Neural progenitor cell (in vitro differentiated cells): ENCODE measurements around the gene SCP2D1. TPM values are rescaled to one million over a fixed set of nuclear protein-coding genes. Genes with fewer than 3 reads are reported as not detected.

Source experiments
- DNase-seq: peaks from one replicate; pipeline ENCODE4 v3.0.0-alpha.2; 2016; ENCODE audit warnings: low spot score
- H2AFZ ChIP-seq: fragments of 200-600 bp; sonication (generic); replicated peaks from 2 replicates; pipeline ENCODE4 v1.6.1; 2016; ENCODE audit warnings: antibody characterized with exemption
- H3F3A ChIP-seq: fragments of 200-600 bp; sonication (generic); 2 replicates; pipeline ENCODE4 v1.6.1; 2016; ENCODE audit warnings: antibody characterized with exemption, low read depth
- H3K27ac ChIP-seq: fragments of 200-600 bp; sonication (generic); 2 replicates; pipeline ENCODE4 v1.5.1; 2016; ENCODE audit warnings: mild to moderate bottlenecking
- H3K27me3 ChIP-seq: fragments of 200-600 bp; sonication (generic); 2 replicates; pipeline ENCODE4 v1.6.1; 2016; ENCODE audit warnings: mild to moderate bottlenecking, moderate library complexity
- H3K36me3 ChIP-seq: fragments of 200-600 bp; sonication (generic); 2 replicates; pipeline ENCODE4 v1.5.1; 2016
- H3K4me1 ChIP-seq: fragments of 200-600 bp; sonication (generic); 2 replicates; pipeline ENCODE4 v1.6.1; 2016; ENCODE audit warnings: mixed run types
- H3K4me2 ChIP-seq: fragments of 200-600 bp; sonication (generic); 2 replicates; pipeline ENCODE4 v1.6.1; 2016
- H3K4me3 ChIP-seq: fragments of 200-600 bp; sonication (generic); 2 replicates; pipeline ENCODE4 v1.5.1; 2016
- H3K79me2 ChIP-seq: fragments of 200-600 bp; sonication (generic); 2 replicates; pipeline ENCODE4 v1.6.1; 2016; ENCODE audit warnings: low read depth
- H3K9ac ChIP-seq: fragments of 200-600 bp; sonication (generic); 2 replicates; pipeline ENCODE4 v1.6.1; 2016
- H3K9me3 ChIP-seq: fragments of 200-600 bp; sonication (generic); 2 replicates; pipeline ENCODE4 v1.5.1; 2016; ENCODE audit warnings: low read depth
- H4K20me1 ChIP-seq: fragments of 200-600 bp; sonication (generic); 2 replicates; pipeline ENCODE4 v1.6.1; 2016; ENCODE audit warnings: low read depth
- H3K27ac Mint-ChIP-seq: 3 replicates; pipeline ENCODE4 v1.8.0; 2021; ENCODE audit warnings: mixed read lengths
- H3K27me3 Mint-ChIP-seq: 2 replicates; pipeline ENCODE4 v1.8.0; 2022; ENCODE audit warnings: low read depth, mild to moderate bottlenecking, inconsistent platforms, moderate library complexity, mixed read lengths; ENCODE audit not compliant: insufficient read depth
- H3K36me3 Mint-ChIP-seq: 3 replicates; pipeline ENCODE4 v1.8.0; 2021; ENCODE audit warnings: mixed read lengths
- H3K4me1 Mint-ChIP-seq: 3 replicates; pipeline ENCODE4 v1.8.0; 2021; ENCODE audit warnings: mixed read lengths
- H3K4me3 Mint-ChIP-seq: 3 replicates; pipeline ENCODE4 v1.8.0; 2021; ENCODE audit warnings: mild to moderate bottlenecking, moderate library complexity, mixed read lengths
- H3K9me3 Mint-ChIP-seq: 3 replicates; pipeline ENCODE4 v1.8.0; 2020; ENCODE audit warnings: mixed read lengths
- EZH2 ChIP-seq: fragments of 200-600 bp; sonication (generic); IDR thresholded peaks from 2 replicates; pipeline ENCODE4 v1.6.1; 2017; ENCODE audit warnings: antibody characterized with exemption, mild to moderate bottlenecking, moderate library complexity
- EZH2phosphoT487 ChIP-seq: fragments of 200-600 bp; sonication (generic); IDR thresholded peaks from 2 replicates; pipeline ENCODE4 v1.6.1; 2017; ENCODE audit warnings: antibody characterized with exemption
- total RNA-seq: library from RNA; depleted of rRNA; stranded (reverse); fragments of >200 nt; gene quantifications from 2 replicates; pipeline ENCODE4 v1.2.3, GENCODE V29; 2015; ENCODE audit warnings: low replicate concordance
- TF ChIP-seq, protein P1 (sequence below): fragments of 200-600 bp; sonication (generic); IDR thresholded peaks from 2 replicates; pipeline ENCODE4 v1.5.1; 2017; ENCODE audit warnings: antibody characterized with exemption, mild to moderate bottlenecking

Gene SCP2D1
- total RNA-seq, 1 donor from 2014 or later: not detected

- Histone ChIP-seq H3K4me3 (no peak overlapping the region), H3K27me3 (no peaks in the 10 kb centered on the region), H3K9me3 (no peaks in the 10 kb centered on the region), H3K4me2 (no peak overlapping the region), H3K9ac (no peak overlapping the region), H3K79me2 (no peaks in the 10 kb centered on the region), H3K27ac (no peak overlapping the region), H3K36me3 (no peaks in the 10 kb centered on the region), H2AFZ (no peak overlapping the region), H4K20me1 (no peaks in the 10 kb centered on the region), H3K4me1 (no peaks in the 10 kb centered on the region), H3F3A (no peaks in the 10 kb centered on the region)
- DNase-seq: no peak
- Mint-ChIP-seq H3K9me3 (no peaks in the 10 kb centered on the region), H3K4me1 (no peaks in the 10 kb centered on the region), H3K27ac (no peak overlapping the region), H3K36me3 (no peaks in the 10 kb centered on the region), H3K4me3 (no peak overlapping the region), H3K27me3 (no peaks in the 10 kb centered on the region)
- TF ChIP-seq, protein P1, sequence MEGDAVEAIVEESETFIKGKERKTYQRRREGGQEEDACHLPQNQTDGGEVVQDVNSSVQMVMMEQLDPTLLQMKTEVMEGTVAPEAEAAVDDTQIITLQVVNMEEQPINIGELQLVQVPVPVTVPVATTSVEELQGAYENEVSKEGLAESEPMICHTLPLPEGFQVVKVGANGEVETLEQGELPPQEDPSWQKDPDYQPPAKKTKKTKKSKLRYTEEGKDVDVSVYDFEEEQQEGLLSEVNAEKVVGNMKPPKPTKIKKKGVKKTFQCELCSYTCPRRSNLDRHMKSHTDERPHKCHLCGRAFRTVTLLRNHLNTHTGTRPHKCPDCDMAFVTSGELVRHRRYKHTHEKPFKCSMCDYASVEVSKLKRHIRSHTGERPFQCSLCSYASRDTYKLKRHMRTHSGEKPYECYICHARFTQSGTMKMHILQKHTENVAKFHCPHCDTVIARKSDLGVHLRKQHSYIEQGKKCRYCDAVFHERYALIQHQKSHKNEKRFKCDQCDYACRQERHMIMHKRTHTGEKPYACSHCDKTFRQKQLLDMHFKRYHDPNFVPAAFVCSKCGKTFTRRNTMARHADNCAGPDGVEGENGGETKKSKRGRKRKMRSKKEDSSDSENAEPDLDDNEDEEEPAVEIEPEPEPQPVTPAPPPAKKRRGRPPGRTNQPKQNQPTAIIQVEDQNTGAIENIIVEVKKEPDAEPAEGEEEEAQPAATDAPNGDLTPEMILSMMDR: no peak
Measured at GRCh38 chr20:18811186-18811585, 2.4 kb upstream of the SCP2D1 start.

DNA sequence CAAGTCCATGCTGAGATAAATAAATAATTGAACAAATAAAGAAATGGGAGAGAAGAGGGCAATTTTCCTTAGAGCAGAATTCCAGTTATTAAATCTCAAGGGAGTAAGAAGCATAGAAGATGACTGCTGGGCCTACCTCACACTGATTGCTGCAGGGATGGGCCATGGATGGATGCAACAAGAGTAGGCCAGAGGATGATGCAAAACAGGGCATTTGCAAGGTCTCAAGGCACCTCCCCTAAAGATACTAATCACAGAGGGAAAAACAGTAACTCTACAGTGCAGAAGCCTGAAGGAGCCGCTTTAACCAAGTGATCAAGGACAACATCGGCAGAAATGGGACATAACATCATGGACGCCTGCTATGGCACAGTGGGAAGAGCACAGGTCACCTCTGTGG is 1.7 kb upstream of the SCP2D1 start:
- H3K4me3 ChIP-seq: no peak overlapping the region
- no peaks in the 10 kb centered on the region for H3K9me3 ChIP-seq
- H3K79me2 ChIP-seq: no peaks in the 10 kb centered on the region
- H3K27me3 ChIP-seq: no peaks in the 10 kb centered on the region
- no peak overlapping the region for H3K4me2 ChIP-seq
- H3K9ac ChIP-seq: no peak overlapping the region
- Mint-ChIP-seq H3K9me3 (no peaks in the 10 kb centered on the region), H3K27ac (no peak overlapping the region), H3K27me3 (no peaks in the 10 kb centered on the region), H3K4me3 (no peak overlapping the region), H3K4me1 (no peaks in the 10 kb centered on the region), H3K36me3 (no peaks in the 10 kb centered on the region)
- no peaks in the 10 kb centered on the region for H3K36me3 ChIP-seq
- H2AFZ ChIP-seq: no peak overlapping the region
- H3K4me1 ChIP-seq: no peaks in the 10 kb centered on the region
- DNase-seq: no peak
- H3K27ac ChIP-seq: no peak overlapping the region
- TF ChIP-seq, protein P1: no peak
- TF ChIP-seq EZH2 (no peak), EZH2phosphoT487 (no peak)
- no peaks in the 10 kb centered on the region for H4K20me1 ChIP-seq
- no peaks in the 10 kb centered on the region for H3F3A ChIP-seq

DNA sequence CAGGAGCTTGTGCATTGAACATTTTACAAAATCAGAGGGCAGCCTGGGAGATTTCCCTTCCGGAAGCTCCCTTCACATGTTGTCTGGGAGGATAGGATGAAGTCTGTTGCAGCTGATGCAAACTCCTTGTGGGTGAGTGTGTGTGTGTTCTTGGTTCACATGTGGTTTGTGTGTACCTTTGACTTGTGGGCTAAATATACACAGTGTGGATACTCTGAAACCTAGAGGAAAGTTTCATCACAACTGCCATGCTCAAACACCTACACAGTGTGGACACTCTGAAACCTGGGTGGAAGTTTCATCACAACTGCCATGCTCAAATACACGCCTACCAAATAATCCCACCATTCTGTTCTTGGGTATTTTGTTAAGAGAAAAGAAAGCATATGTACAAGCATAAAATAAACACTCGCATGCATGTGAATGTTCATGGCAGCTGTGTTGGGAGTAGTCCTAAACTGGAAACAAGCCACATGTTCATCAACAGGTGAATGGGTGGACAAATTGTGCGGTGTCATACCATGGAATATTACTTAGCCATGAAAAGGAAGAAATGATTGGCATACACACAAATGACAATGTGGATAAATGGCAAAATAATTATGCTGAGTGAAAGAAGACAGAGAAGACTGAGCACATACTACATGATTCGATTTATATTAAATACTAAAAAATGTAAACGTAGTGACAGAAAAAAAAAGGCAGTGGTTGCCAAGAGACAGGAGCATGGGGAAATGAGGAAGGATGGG is 1.8 kb downstream of the SCP2D1 start:
- Histone ChIP-seq H3K9ac (no peak overlapping the region), H3K4me3 (no peak overlapping the region), H4K20me1 (no peaks in the 10 kb centered on the region), H3K4me2 (no peak overlapping the region), H3K9me3 (no peaks in the 10 kb centered on the region), H3F3A (no peaks in the 10 kb centered on the region), H3K4me1 (no peaks in the 10 kb centered on the region), H3K36me3 (no peaks in the 10 kb centered on the region), H2AFZ (no peak overlapping the region), H3K79me2 (no peaks in the 10 kb centered on the region), H3K27me3 (no peaks in the 10 kb centered on the region), H3K27ac (no peak overlapping the region)
- Mint-ChIP-seq H3K27ac (no peak overlapping the region), H3K9me3 (no peaks in the 10 kb centered on the region), H3K4me1 (peaks cover 1% of the 10 kb centered on the region), H3K27me3 (peaks cover 7% of the 10 kb centered on the region), H3K36me3 (no peaks in the 10 kb centered on the region), H3K4me3 (no peak overlapping the region)
- DNase-seq: no peak
- TF ChIP-seq EZH2phosphoT487 (no peak), EZH2 (no peak)
- TF ChIP-seq, protein P1: no peak
